HepG2 (cell line): ENCODE data around the gene MCM3AP.

Source experiments
- CENPT ChIP-seq: sonication (generic); formaldehyde crosslinking; IDR thresholded peaks from 2 replicates; pipeline ENCODE4 v1.8.0; 2022; ENCODE audit warnings: low read depth, mild to moderate bottlenecking, moderate library complexity, missing genetic modification reagents
- POLR2AphosphoS5 ChIP-seq: IDR thresholded peaks from 2 replicates; pipeline ENCODE4 v1.6.1; 2012; ENCODE audit warnings: low read depth, low read length
- ZBTB49 ChIP-seq: sonication (generic); formaldehyde crosslinking; IDR thresholded peaks from 2 replicates; pipeline ENCODE4 v1.4.0; 2020; ENCODE audit warnings: missing genetic modification reagents, borderline replicate concordance
- ZFP90 ChIP-seq: sonication (generic); formaldehyde crosslinking; IDR thresholded peaks from 2 replicates; pipeline ENCODE4 v1.8.0; 2022; ENCODE audit warnings: missing genetic modification reagents, mild to moderate bottlenecking, inconsistent platforms, borderline replicate concordance
- ZNF281 ChIP-seq: sonication (generic); formaldehyde crosslinking; IDR thresholded peaks from 2 replicates; pipeline ENCODE4 v1.4.0; 2020; ENCODE audit warnings: missing genetic modification reagents, borderline replicate concordance

GRCh38 chr21:46285761-46286647, 593 bp upstream of the MCM3AP start, which contains the start of gene YBEY:
- no peak for TF ChIP-seq ZBTB49
- TF ChIP-seq POLR2AphosphoS5 = peak; percentile 82
- no peak; the same call in 1 of the 2 replicates for TF ChIP-seq ZFP90
- TF ChIP-seq CENPT = no peak
- peak; percentile 62; the same call in 1 of the 2 replicates for TF ChIP-seq ZNF281
